HG02970 (cell line): ENCODE measurements around the gene GMNN.

Source experiments
- ATAC-seq: cut with Tn5 transposase; IDR thresholded peaks from one replicate; pipeline ENCODE4 v1.9.1; 2021; ENCODE audit warnings: mild to moderate bottlenecking, moderate library complexity, moderate number of reproducible peaks; ENCODE audit not compliant: unreplicated experiment, low FRiP score

Gene GMNN

DNA sequence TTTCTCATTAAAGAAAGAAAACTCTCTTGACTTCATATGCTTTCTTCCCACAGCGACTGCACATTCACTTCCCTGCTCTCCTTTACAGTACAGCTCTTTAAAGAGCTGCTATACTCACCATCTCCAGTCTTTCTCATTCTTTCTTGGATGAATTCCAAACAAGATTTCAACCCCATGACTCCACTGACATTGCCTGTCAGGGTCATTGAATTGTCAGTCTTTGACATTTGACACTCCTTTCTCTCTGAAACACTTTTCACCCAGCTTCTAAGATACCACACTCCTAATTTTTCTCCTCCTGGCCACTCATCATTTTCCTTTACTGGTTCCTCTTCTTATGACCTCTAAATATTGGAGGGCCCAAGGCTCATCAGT is 24.8 kb downstream of the GMNN start:
- ATAC-seq = no peak

DNA sequence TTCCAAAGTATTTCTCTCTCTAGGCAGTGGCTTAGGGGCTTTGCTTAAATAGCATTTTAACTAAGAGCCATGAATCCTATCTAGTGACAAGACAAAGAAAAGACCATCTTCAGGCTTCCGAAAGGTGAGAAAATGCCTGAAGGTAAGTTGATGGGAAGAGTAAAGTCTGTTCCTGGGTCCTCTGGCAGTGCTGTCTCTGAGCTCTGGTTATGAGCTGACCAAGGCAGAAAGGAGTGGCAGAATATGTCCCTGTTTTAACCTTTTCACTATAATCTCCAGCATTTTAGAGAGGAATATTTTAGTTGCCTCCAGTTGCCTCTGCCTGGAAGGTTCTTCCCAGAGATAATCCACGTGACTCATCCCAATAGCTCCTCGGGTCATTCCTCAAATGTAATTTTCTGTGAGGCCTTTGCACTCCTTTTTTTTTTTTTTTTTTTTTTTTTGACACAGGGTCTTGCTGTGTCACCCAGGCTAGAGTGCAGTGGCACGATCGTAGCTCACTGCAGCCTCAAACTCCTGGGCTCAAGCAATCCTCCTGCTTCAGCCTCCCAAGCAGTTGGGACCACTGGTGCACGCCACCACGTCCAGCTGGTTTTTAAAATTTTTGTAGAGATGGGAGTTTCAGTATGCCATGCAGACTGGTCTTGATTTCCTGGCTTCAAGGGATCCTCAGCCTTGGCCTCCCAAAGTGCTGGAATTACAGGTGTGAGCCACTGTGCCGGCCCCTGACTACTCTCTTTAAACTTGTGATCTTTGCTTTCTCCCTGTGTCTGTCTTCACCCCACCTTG is 27.7 kb downstream of the GMNN start:
- ATAC-seq = no peak

DNA sequence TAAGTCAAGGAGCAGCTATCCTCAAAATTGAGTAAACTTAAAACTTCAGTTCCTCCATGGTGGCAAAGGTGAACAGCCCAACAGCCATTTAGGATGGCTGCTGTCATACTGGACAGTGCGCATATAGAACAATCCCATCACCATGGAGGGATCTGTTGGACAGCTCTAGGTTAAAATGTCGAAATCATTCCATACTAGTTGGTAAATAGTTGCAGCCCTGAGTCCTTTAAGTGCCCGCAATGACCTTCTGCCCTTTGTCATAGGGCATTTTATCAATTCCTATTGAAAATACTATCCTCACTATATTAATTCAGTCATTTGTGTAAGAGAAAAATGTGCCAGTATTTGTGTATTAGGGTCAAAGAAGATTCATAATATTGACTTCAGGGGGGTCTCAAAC is 32.8 kb downstream of the GMNN start:
- no peak for ATAC-seq

GRCh38 chr6:24809728-24810127 is 35.0 kb downstream of the GMNN start:
- ATAC-seq = no peak

DNA sequence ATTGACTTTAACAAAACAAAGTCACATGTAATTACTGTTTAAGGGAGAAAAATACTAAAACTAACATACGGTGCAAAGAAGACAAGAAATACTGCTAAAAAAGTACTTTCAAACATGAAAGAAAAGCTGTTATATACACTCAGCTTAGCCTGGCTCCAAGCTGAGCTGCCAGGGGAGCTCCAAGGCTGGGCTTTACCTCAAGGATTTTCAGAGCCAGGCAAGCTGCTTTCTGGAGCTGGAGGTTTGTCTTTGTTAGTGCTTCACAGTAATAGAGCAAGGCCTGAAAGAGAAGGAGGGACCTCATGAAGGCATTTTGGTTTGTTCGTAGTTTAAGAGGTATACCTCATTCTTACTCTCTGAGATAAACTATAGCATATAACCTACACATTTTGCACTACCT is 43.6 kb downstream of the GMNN start:
- ATAC-seq = no peak

- no peak for ATAC-seq
Measured at GRCh38 chr6:24821860-24822444, 47.2 kb downstream of the GMNN start.

DNA sequence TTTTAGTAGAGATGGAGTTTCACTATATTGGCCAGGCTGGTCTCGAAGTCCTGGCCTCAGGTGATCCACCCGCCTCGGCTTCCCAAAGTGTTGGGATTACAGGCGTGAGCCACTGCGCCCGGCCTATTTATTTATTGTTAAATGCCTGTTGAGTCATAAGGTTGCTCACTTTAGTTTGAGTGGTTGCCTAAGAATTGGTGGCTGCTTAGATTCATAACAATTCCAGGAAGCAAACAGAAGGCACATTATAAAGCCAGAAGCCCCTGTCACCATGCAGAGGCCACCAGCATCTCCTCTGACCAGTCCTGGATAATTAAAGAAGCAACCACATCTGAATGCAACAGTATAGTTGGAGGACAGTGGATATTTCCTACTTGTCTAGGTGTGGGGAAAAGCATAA is 48.0 kb downstream of the GMNN start:
- ATAC-seq = no peak

GRCh38 chr6:24823185-24823584 is 48.4 kb downstream of the GMNN start:
- no peak for ATAC-seq

GRCh38 chr6:24824142-24824938 is 49.6 kb downstream of the GMNN start:
- ATAC-seq = no peak

DNA sequence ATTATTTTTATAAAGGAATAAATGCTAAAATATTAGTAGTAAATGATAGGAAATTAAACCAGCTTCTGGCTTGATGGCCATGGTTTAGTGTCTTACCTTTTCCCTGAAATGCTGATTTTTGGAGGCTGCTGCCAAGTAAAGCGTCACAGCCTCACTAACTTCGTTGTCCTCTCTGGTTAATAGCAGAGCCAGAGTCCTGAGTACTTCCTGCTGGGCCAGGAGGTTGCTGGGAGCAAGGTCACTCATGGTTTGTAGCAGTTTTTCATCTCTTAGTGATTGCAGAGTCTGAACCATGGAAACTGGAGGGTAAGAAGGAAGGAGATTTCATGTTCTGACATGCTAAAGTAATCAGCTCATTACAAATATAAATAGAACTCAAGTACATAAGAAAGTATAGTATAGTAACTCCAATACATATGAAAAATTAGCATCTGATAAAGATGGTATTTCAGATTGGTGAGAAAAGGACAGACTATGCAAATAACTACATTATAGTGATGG is 50.4 kb downstream of the GMNN start:
- no peak for ATAC-seq

DNA sequence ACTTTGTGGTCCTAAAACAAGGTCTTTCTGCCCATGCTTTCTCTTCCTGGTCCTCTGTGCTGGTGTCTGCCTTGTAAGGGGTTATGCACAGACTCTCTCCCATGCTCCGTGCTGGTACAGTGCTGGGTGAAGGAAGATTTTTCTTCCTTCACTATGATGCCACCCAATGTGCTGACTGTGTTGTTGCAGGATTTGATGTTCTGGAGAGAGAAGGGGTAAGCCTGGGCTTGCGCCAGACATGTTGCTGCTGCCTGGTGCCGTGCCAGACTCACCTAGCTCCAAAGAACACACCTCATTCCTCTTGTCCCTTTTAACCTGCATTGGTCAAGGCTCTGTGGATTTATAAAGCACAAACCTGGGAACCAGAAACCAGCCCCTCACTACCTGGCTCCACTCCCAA is 52.4 kb downstream of the GMNN start:
- no peak for ATAC-seq

- no peak for ATAC-seq
Measured at GRCh38 chr6:24827970-24828369, 53.2 kb downstream of the GMNN start.

DNA sequence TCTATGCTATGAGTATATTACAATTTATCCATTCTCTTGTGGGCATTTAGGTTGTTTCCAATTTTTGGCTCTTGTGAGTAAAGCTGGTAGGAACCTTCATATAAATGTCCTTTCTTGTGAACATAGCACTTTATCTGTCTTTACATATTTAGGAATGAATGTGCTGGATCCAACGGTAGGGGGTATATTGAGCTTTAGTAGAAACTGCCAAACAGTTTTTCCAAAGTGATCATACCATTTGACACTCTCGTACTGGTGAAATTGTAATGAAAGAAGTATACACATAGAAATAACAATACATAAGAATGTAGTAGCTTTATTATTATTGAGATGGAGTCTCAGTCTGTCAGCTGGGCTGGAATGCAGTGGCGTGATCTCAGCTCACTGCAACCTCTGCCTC is 54.9 kb downstream of the GMNN start:
- no peak for ATAC-seq

GRCh38 chr6:24831771-24832716 is 57.3 kb downstream of the GMNN start:
- ATAC-seq = no peak

DNA sequence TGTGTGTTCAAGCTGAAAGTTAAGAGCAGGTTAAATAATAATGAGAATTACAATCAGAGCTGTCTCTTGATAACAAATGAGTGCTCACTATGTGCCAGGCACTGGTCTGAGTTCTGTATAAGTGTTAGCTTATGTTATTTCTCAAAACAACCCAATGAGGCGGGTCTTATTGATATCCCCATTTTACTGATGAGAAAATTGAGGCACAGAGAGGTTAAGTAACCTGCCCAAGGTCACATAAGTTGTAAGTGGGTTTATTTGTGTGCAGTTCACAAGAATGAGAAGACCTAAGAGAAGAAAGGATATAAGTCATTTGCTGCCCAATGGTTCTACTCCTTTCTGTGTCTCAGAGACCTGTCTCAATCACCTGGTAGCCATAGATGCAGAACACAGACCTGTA is 58.1 kb downstream of the GMNN start:
- ATAC-seq = no peak

- ATAC-seq = no peak
Measured at GRCh38 chr6:24833711-24834386, 59.1 kb downstream of the GMNN start.
